CD4-positive, alpha-beta T cell (primary cell): ENCODE measurements around the gene TECPR2. TPM values are rescaled to one million over a fixed set of nuclear protein-coding genes. Genes with fewer than 3 reads are reported as not detected.

Source experiments
- ATAC-seq: fragments of 200-7000 bp; cut with Tn5 transposase; one replicate; pipeline ENCODE4 v1.10.0; 2022; ENCODE audit warnings: mild to moderate bottlenecking; ENCODE audit not compliant: poor library complexity
- CTCF ChIA-PET: fragments of 350-600 bp; sonication (Branson Sonifier 250); formaldehyde crosslinking; loops from one replicate; lab custom pipeline; 2021; ENCODE audit warnings: antibody characterized with exemption, inconsistent platforms; lab: Charles Lee
- POLR2A ChIA-PET: fragments of 350-600 bp; sonication (Branson Sonifier 250); formaldehyde crosslinking; loops from one replicate; lab custom pipeline; 2021; ENCODE audit warnings: antibody characterized with exemption, inconsistent platforms; lab: Charles Lee
- DNase-seq, 14 experiments: peaks; one replicate each; pipeline ENCODE4 v3.0.0-alpha.2; 2013 to 2020; ENCODE audit warnings: mixed read lengths in 2 of 14
- H3K27ac ChIP-seq, 2 donors: one replicate each; pipeline versions ENCODE4 v1.5.1 to v1.7.0; 2013; ENCODE audit warnings: low read length in 2 of 2, low read depth in 1 of 2, mild to moderate bottlenecking in 1 of 2
- H3K27me3 ChIP-seq, 2 experiments: 1 replicate in 1 of 2; 2 replicates in 1 of 2; pipeline versions ENCODE4 v1.6.1 to v1.7.0; 2013; ENCODE audit warnings: low read length in 2 of 2, control low read depth in 1 of 2, mild to moderate bottlenecking in 1 of 2, moderate library complexity in 1 of 2; ENCODE audit not compliant: insufficient read depth in 2 of 2, control insufficient read depth in 1 of 2
- H3K36me3 ChIP-seq: one replicate; pipeline ENCODE4 v1.6.1; 2013; ENCODE audit warnings: low read length, control low read depth; ENCODE audit not compliant: insufficient read depth
- H3K4me1 ChIP-seq: one replicate; pipeline ENCODE4 v1.6.1; 2013; ENCODE audit warnings: low read length, control low read depth; ENCODE audit not compliant: insufficient read depth
- H3K4me3 ChIP-seq: one replicate; pipeline ENCODE4 v1.5.1; 2013; ENCODE audit warnings: mild to moderate bottlenecking, low read length, moderate library complexity
- H3K9me3 ChIP-seq, 2 experiments: 1 replicate in 1 of 2; 2 replicates in 1 of 2; pipeline versions ENCODE4 v1.6.1 to v1.7.0; 2013; ENCODE audit warnings: low read length in 2 of 2, mild to moderate bottlenecking in 2 of 2, control low read depth in 1 of 2, moderate library complexity in 1 of 2; ENCODE audit not compliant: control insufficient read depth in 1 of 2, insufficient read depth in 1 of 2
- H3K27ac Mint-ChIP-seq: one replicate; pipeline ENCODE4 v1.8.0; 2020; ENCODE audit warnings: mixed read lengths
- H3K27me3 Mint-ChIP-seq: one replicate; pipeline ENCODE4 v1.8.0; 2021; ENCODE audit warnings: mixed read lengths
- H3K36me3 Mint-ChIP-seq: one replicate; pipeline ENCODE4 v1.8.0; 2021; ENCODE audit warnings: low read depth, mixed read lengths
- H3K4me1 Mint-ChIP-seq: one replicate; pipeline ENCODE4 v1.8.0; 2021; ENCODE audit warnings: low read depth, mixed read lengths
- H3K4me3 Mint-ChIP-seq: one replicate; pipeline ENCODE4 v1.8.0; 2020; ENCODE audit warnings: mild to moderate bottlenecking, mixed read lengths
- H3K9me3 Mint-ChIP-seq: one replicate; pipeline ENCODE4 v1.8.0; 2020; ENCODE audit warnings: mixed read lengths
- intact Hi-C, 2 experiments: fragments of 100-400 bp; cut with DNase I in 1 of 2; cut with micrococcal nuclease in 1 of 2; formaldehyde crosslinking; loops; one replicate each; pipeline versions ENCODE4 v1.15.1 to v1.9.0; 2023 to 2025; cut with DNase I, micrococcal nuclease
- total RNA-seq, 174 experiments: library from RNA in 2 of 174; stranded (reverse) in 2 of 174; gene quantifications; one replicate each; pipeline ENCODE4 v1.2.3 and lab custom pipeline; 2021 to 2026
- TF ChIP-seq, protein P1 (sequence below): fragments of 200-600 bp; IDR thresholded peaks from one replicate; pipeline ENCODE4 v1.8.0; 2022; ENCODE audit warnings: antibody characterized with exemption, mild to moderate bottlenecking

TECPR2 gene
- total RNA-seq, 2 experiments from 2014 or later: 5.0 to 5.4 TPM

DNA sequence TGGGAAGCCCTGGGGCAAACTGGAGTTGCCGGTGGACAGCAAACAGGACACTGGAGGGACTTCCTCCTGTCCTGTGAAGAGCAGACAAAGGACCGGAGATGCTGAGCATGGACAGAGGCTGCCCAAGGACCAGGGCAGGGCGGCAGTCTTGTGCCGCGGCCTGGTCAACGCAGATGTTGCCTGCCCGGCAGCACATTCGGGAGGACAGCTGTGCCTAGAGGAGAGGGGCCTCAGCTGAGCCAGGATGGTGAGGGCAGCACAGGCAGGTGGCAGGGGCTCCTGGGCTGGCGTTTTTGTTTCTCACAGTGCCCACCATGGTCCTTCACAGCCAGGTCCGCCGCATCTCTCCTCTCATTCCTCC lies 133.6 kb downstream of the TECPR2 start:
- Histone ChIP-seq H3K27ac (no peak overlapping the region), H3K36me3 (peaks cover 13% of the 10 kb centered on the region), H3K4me3 (no peak overlapping the region), H3K27me3 (no peaks in the 10 kb centered on the region), H3K9me3 (no peaks in the 10 kb centered on the region), H3K4me1 (peaks cover 13% of the 10 kb centered on the region)
- Mint-ChIP-seq H3K4me1 (no peaks in the 10 kb centered on the region), H3K9me3 (no peaks in the 10 kb centered on the region), H3K27ac (no peak overlapping the region), H3K36me3 (peaks cover 10% of the 10 kb centered on the region), H3K27me3 (no peaks in the 10 kb centered on the region), H3K4me3 (no peak overlapping the region)
- ChIA-PET CTCF (no interaction called here), POLR2A (no interaction called here)
- ATAC-seq: no peak
- TF ChIP-seq, protein P1, sequence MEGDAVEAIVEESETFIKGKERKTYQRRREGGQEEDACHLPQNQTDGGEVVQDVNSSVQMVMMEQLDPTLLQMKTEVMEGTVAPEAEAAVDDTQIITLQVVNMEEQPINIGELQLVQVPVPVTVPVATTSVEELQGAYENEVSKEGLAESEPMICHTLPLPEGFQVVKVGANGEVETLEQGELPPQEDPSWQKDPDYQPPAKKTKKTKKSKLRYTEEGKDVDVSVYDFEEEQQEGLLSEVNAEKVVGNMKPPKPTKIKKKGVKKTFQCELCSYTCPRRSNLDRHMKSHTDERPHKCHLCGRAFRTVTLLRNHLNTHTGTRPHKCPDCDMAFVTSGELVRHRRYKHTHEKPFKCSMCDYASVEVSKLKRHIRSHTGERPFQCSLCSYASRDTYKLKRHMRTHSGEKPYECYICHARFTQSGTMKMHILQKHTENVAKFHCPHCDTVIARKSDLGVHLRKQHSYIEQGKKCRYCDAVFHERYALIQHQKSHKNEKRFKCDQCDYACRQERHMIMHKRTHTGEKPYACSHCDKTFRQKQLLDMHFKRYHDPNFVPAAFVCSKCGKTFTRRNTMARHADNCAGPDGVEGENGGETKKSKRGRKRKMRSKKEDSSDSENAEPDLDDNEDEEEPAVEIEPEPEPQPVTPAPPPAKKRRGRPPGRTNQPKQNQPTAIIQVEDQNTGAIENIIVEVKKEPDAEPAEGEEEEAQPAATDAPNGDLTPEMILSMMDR: no peak
- no peak for DNase-seq
- intact Hi-C loops: no loop called here

GRCh38 chr14:102496958-102497744 lies 134.4 kb downstream of the TECPR2 start:
- H3K27ac Mint-ChIP-seq: no peak overlapping the region
- intact Hi-C loops: no loop called here
- ChIA-PET CTCF (no interaction called here), POLR2A (no interaction called here)
- H3K27me3 ChIP-seq: no peaks in the 10 kb centered on the region
- no peaks in the 10 kb centered on the region for H3K9me3 ChIP-seq
- no peak overlapping the region for H3K4me3 Mint-ChIP-seq
- TF ChIP-seq, protein P1: no peak
- no peaks in the 10 kb centered on the region for H3K4me1 Mint-ChIP-seq
- H3K27ac ChIP-seq: no peak overlapping the region
- DNase-seq: peak in 1 of 14 experiments; percentile 9
- H3K36me3 ChIP-seq: peaks cover 13% of the 10 kb centered on the region
- H3K4me1 ChIP-seq: peaks cover 13% of the 10 kb centered on the region
- no peak for ATAC-seq
- H3K4me3 ChIP-seq: no peak overlapping the region
- peaks cover 10% of the 10 kb centered on the region for H3K36me3 Mint-ChIP-seq
- no peaks in the 10 kb centered on the region for H3K27me3 Mint-ChIP-seq
- no peaks in the 10 kb centered on the region for H3K9me3 Mint-ChIP-seq

- TF ChIP-seq, protein P1: no peak
- Histone ChIP-seq H3K36me3 (peaks cover 13% of the 10 kb centered on the region), H3K4me3 (no peak overlapping the region), H3K27me3 (no peaks in the 10 kb centered on the region), H3K9me3 (no peaks in the 10 kb centered on the region), H3K27ac (no peak overlapping the region), H3K4me1 (peaks cover 13% of the 10 kb centered on the region)
- Mint-ChIP-seq H3K4me3 (no peak overlapping the region), H3K27ac (no peak overlapping the region), H3K9me3 (no peaks in the 10 kb centered on the region), H3K4me1 (no peaks in the 10 kb centered on the region), H3K36me3 (peaks cover 10% of the 10 kb centered on the region), H3K27me3 (no peaks in the 10 kb centered on the region)
- intact Hi-C loops: no loop called here
- ATAC-seq: no peak
- POLR2A ChIA-PET: no interaction called here
- CTCF ChIA-PET: no interaction called here
- DNase-seq: no peak
Measured at GRCh38 chr14:102497998-102498677, 135.4 kb downstream of the TECPR2 start.
